PC-9 (cell line): Measurements from ENCODE around the gene RENBP. TPM values are rescaled to one million over a fixed set of nuclear protein-coding genes. Genes with fewer than 3 reads are reported as not detected.

Experiments used
- BruUV-seq: library from RNA; stranded (reverse); fragments of 400-500 nt; replicated peaks from 2 replicates; lab custom pipeline; 2021; lab: Mats Ljungman, UMichigan
- CTCF ChIA-PET: fragments of 300-600 bp; sonication (Branson Sonifier 250); formaldehyde crosslinking; loops from one replicate; lab custom pipeline; 2022; ENCODE audit warnings: antibody characterized with exemption; lab: Charles Lee
- POLR2A ChIA-PET: fragments of 300-600 bp; sonication (Branson Sonifier 250); formaldehyde crosslinking; loops from one replicate; lab custom pipeline; 2022; ENCODE audit warnings: antibody characterized with exemption; ENCODE audit not compliant: unreplicated experiment; lab: Charles Lee
- DNase-seq, 2 experiments: peaks; one replicate each; pipeline versions ENCODE4 v3.0.0 to v3.0.0-alpha.2; 2015 to 2022; ENCODE audit warnings: mixed read lengths in 1 of 2
- H2AFZ ChIP-seq: fragments of 200-600 bp; sonication (generic); 2 replicates; pipeline ENCODE4 v1.8.1; 2017; ENCODE audit warnings: antibody characterized with exemption
- H3F3A ChIP-seq: fragments of 200-600 bp; sonication (generic); 2 replicates; pipeline ENCODE4 v1.8.1; 2017; ENCODE audit warnings: antibody characterized with exemption, mild to moderate bottlenecking, low read depth; ENCODE audit not compliant: insufficient read depth
- H3K27ac ChIP-seq: fragments of 200-600 bp; sonication (generic); 2 replicates; pipeline ENCODE4 v1.6.1; 2016; ENCODE audit warnings: mixed run types
- H3K27me3 ChIP-seq: fragments of 200-600 bp; sonication (generic); 2 replicates; pipeline ENCODE4 v1.6.1; 2016; ENCODE audit warnings: low read depth, mixed run types; ENCODE audit not compliant: insufficient read depth
- H3K36me3 ChIP-seq: fragments of 200-600 bp; sonication (generic); 2 replicates; pipeline ENCODE4 v1.6.1; 2016; ENCODE audit warnings: low read depth, mixed run types
- H3K4me1 ChIP-seq: fragments of 200-600 bp; sonication (generic); replicated peaks from 2 replicates; pipeline ENCODE4 v1.6.1; 2016; ENCODE audit warnings: mixed run types; ENCODE audit not compliant: insufficient read depth
- H3K4me2 ChIP-seq: fragments of 200-600 bp; sonication (generic); 2 replicates; pipeline ENCODE4 v1.6.1; 2017; ENCODE audit warnings: mixed run types
- H3K4me3 ChIP-seq: fragments of 200-600 bp; sonication (generic); 2 replicates; pipeline ENCODE4 v1.6.1; 2016; ENCODE audit warnings: mixed run types
- H3K79me2 ChIP-seq: fragments of 200-600 bp; sonication (generic); 2 replicates; pipeline ENCODE4 v1.6.1; 2017; ENCODE audit warnings: low read depth, mixed run types
- H3K9me2 ChIP-seq: fragments of 200-600 bp; sonication (generic); 2 replicates; pipeline ENCODE4 v1.8.1; 2017; ENCODE audit warnings: mild to moderate bottlenecking; ENCODE audit not compliant: insufficient read depth
- H3K9me3 ChIP-seq: fragments of 200-600 bp; sonication (generic); 2 replicates; pipeline ENCODE4 v1.8.1; 2016; ENCODE audit warnings: low read depth; ENCODE audit not compliant: insufficient read depth
- H4K20me1 ChIP-seq: fragments of 200-600 bp; sonication (generic); 2 replicates; pipeline ENCODE4 v1.8.1; 2017; ENCODE audit not compliant: insufficient read depth
- CTCF ChIP-seq: fragments of 200-600 bp; sonication (generic); conservative IDR thresholded peaks from 2 replicates; pipeline ENCODE4 v1.6.1; 2017; ENCODE audit warnings: mixed run types, antibody characterized with exemption, mild to moderate bottlenecking, moderate library complexity
- EZH2 ChIP-seq: fragments of 200-600 bp; sonication (generic); IDR thresholded peaks from 2 replicates; pipeline ENCODE4 v1.8.0; 2017; ENCODE audit warnings: antibody characterized with exemption, low read depth
- intact Hi-C: fragments of 100-400 bp; cut with micrococcal nuclease; formaldehyde crosslinking; loops from one replicate; pipeline ENCODE4 v1.10.0; 2022; ENCODE audit not compliant: unreplicated experiment
- total RNA-seq: library from RNA; stranded (reverse); gene quantifications from 2 replicates; pipeline ENCODE4 v1.2.3, GENCODE V29; 2021

The RENBP gene
- total RNA-seq, 1 experiment from 2014 or later, result 6.8 TPM

- Histone ChIP-seq H3K4me3 (no peak overlapping the region), H3K36me3 (no peaks in the 10 kb centered on the region), H3K4me1 (0 out of 2 replicates have a peak, but pooled peaks cover 7% of the 10 kb centered on the region), H2AFZ (no peak overlapping the region), H3K9me2 (no peaks in the 10 kb centered on the region), H3K79me2 (no peaks in the 10 kb centered on the region), H3F3A (peaks cover 12% of the 10 kb centered on the region; the same call in 1 of the 2 replicates), H3K9me3 (no peaks in the 10 kb centered on the region), H3K27me3 (no peaks in the 10 kb centered on the region), H4K20me1 (no peaks in the 10 kb centered on the region), H3K27ac (no peak overlapping the region), H3K4me2 (no peak overlapping the region)
- POLR2A ChIA-PET, result interaction anchor here (0.6 kb wide), 1 partner anchor 450 kb away, joined by 7 read pairs; no protein-coding TSS in a partner anchor
- TF ChIP-seq CTCF, result no peak
- CTCF ChIA-PET, result no interaction called here
- no peak for DNase-seq
- intact Hi-C loops, result no loop called here
- BruUV-seq, result no TSS peak
Measured at GRCh38 chrX:153922932-153923857, 21.2 kb downstream of the RENBP start.

GRCh38 chrX:153921511-153922446, 22.7 kb downstream of the RENBP start:
- Histone ChIP-seq H3K79me2 (no peaks in the 10 kb centered on the region), H3K9me2 (no peaks in the 10 kb centered on the region), H3K27me3 (no peaks in the 10 kb centered on the region), H2AFZ (no peak overlapping the region), H3K9me3 (no peaks in the 10 kb centered on the region), H3K4me3 (no peak overlapping the region), H3K4me2 (no peak overlapping the region), H3K27ac (no peak overlapping the region), H3F3A (peaks cover under 1% of the 10 kb centered on the region; the same call in 1 of the 2 replicates), H4K20me1 (no peaks in the 10 kb centered on the region), H3K4me1 (0 out of 2 replicates have a peak, but pooled peaks cover 4% of the 10 kb centered on the region), H3K36me3 (no peaks in the 10 kb centered on the region)
- intact Hi-C loops, result no loop called here
- no TSS peak for BruUV-seq
- no peak for DNase-seq
- TF ChIP-seq CTCF (no peak), EZH2 (no peak)
- ChIA-PET CTCF (no interaction called here), POLR2A (no interaction called here)

GRCh38 chrX:153921070-153921469, 23.4 kb downstream of the RENBP start:
- H3K4me1 ChIP-seq, result no peaks in the 10 kb centered on the region
- POLR2A ChIA-PET, result no interaction called here
- no peaks in the 10 kb centered on the region for H3K79me2 ChIP-seq
- no peak overlapping the region for H2AFZ ChIP-seq
- H3K27me3 ChIP-seq, result no peaks in the 10 kb centered on the region
- H3K9me2 ChIP-seq, result no peaks in the 10 kb centered on the region
- no peak overlapping the region for H3K27ac ChIP-seq
- no peaks in the 10 kb centered on the region for H3K9me3 ChIP-seq
- DNase-seq, result no peak
- H3K4me3 ChIP-seq, result no peak overlapping the region
- H3K36me3 ChIP-seq, result no peaks in the 10 kb centered on the region
- H4K20me1 ChIP-seq, result no peaks in the 10 kb centered on the region
- intact Hi-C loops, result no loop called here
- BruUV-seq, result no TSS peak
- H3K4me2 ChIP-seq, result no peak overlapping the region
- TF ChIP-seq EZH2, result no peak
- TF ChIP-seq CTCF, result no peak
- CTCF ChIA-PET, result no interaction called here
- no peaks in the 10 kb centered on the region for H3F3A ChIP-seq
